Activated T-cell treated with anti-CD3 and anti-CD28 coated beads, Interleukin-2, amount 50 U/mL, for 72 hours (primary cell): ENCODE measurements around the gene GPR63. TPM values are rescaled to one million over a fixed set of nuclear protein-coding genes. Genes with fewer than 3 reads are reported as not detected.
"Not testable (repeated sequence)": the region's sequence is repeated elsewhere in the genome, so short reads cannot be mapped to it uniquely, and the experiment has no call there.

Experiments
- ATAC-seq, 2 donors: fragments of 150-1000 bp; cut with Tn5 transposase; replicated peaks in 1 of 2; 2 replicates each; pipeline ENCODE4 v1.10.0; 2021; ENCODE audit warnings: moderate library complexity in 2 of 2, mild to moderate bottlenecking in 1 of 2
- DNase-seq, 2 donors: peaks; one replicate each; pipeline ENCODE4 v3.0.0; 2021 to 2022; ENCODE audit warnings: mixed read lengths in 1 of 2
- H3K27ac Mint-ChIP-seq: one replicate; pipeline ENCODE4 v1.8.0; 2022; ENCODE audit warnings: mild to moderate bottlenecking, moderate library complexity, mixed read lengths
- H3K27me3 Mint-ChIP-seq: one replicate; pipeline ENCODE4 v1.8.0; 2022; ENCODE audit warnings: low read depth, mixed read lengths
- H3K36me3 Mint-ChIP-seq, 2 donors: one replicate each; pipeline ENCODE4 v1.8.0; 2022; ENCODE audit warnings: mixed read lengths in 2 of 2, mild to moderate bottlenecking in 1 of 2; ENCODE audit not compliant: insufficient read depth in 2 of 2
- H3K4me1 Mint-ChIP-seq: one replicate; pipeline ENCODE4 v1.8.0; 2022; ENCODE audit warnings: low read depth, mixed read lengths
- H3K4me3 Mint-ChIP-seq, 2 donors: one replicate each; pipeline ENCODE4 v1.8.0; 2022; ENCODE audit warnings: mild to moderate bottlenecking in 2 of 2, mixed read lengths in 2 of 2, moderate library complexity in 2 of 2
- H3K9me3 Mint-ChIP-seq, 2 donors: one replicate each; pipeline ENCODE4 v1.8.0; 2022; ENCODE audit warnings: mixed read lengths in 2 of 2
- total RNA-seq, 2 donors: library from RNA; stranded (reverse); gene quantifications; one replicate each; pipeline ENCODE4 v1.2.3, GENCODE V29; 2022

Gene GPR63, protein sequence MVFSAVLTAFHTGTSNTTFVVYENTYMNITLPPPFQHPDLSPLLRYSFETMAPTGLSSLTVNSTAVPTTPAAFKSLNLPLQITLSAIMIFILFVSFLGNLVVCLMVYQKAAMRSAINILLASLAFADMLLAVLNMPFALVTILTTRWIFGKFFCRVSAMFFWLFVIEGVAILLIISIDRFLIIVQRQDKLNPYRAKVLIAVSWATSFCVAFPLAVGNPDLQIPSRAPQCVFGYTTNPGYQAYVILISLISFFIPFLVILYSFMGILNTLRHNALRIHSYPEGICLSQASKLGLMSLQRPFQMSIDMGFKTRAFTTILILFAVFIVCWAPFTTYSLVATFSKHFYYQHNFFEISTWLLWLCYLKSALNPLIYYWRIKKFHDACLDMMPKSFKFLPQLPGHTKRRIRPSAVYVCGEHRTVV
- total RNA-seq: 1 to 10 TPM; 1.5 to 1.8 TPM

DNA sequence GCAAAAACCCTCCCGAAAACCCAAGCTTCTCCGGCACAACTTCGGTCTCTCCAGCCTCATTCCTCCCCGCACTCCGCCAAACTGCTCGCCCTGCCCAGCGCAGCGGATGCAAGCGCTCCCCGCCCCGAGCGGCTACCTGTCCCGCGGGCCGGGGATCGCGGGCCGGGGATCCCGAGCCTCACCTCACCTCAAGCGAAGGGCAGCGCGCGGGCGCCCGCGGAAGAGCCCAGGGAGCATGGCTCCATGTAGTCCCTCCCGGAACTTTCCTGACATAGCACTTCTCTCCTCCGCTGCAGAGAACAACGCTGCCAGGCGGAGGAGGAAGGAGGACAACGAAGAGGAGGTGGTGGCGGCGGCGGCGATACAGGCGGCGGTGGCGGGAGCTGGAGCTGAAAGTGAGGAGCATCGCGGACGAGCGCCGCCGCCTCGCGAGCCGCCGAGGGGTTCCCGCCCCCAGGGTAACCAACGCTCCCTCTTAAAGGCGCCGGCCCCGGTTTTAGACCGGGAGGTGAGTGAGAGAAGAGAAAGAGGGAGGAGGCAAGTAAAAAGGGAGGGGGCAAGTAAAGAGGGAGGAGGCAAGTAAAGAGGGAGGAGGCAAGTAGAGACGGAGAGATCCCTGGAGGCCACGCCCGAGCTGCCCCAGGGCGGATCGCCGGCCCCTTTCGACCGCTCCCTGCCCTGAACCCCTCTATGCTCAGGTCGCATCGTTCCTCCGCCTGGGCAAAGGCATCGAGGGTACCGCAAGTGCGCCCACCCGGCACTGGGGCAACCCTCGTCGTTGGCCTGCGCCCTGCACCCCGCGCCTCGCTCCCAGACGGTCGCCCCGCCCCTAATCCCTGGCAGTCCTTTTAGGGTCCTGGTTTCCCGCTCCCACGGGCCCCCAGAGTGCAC, at the start of gene GPR63:
TSS of gene GPR63 (minus strand) at position 397 of the 891 bp plus-strand sequence. CDS start 37,746 bp downstream, outside the sequence.
- H3K36me3 Mint-ChIP-seq: no peaks in the 10 kb centered on the region
- ATAC-seq: peak; percentile 90 to 91
- H3K27ac Mint-ChIP-seq: no peak within 1 kb of the TSS
- peaks cover 50% of the 10 kb centered on the region for H3K27me3 Mint-ChIP-seq
- H3K9me3 Mint-ChIP-seq: no peaks in the 10 kb centered on the region
- peak; percentile 80 to 84 for DNase-seq
- peak within 1 kb of the TSS; percentile 88 to 93 for H3K4me3 Mint-ChIP-seq
- peaks cover 19% of the 10 kb centered on the region for H3K4me1 Mint-ChIP-seq

DNA sequence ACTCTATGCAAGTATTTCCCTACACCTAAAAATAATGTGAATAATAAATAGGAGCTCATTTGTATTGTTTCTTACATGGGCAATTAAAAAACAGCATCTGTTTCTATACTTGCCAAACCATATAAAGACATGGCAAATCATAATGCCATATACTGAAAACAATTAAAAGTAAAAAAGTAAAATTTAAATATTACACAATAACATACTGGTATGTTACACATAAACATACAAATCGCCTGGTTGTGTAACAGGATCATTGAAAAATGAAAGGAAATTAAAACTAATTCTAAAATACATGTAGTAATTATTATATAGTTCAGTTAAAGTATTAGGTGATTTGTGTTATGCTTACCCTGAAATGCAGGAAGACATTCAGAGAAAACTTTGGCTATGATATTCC, 49.2 kb upstream of the GPR63 start:
- H3K27me3 Mint-ChIP-seq: no peaks in the 10 kb centered on the region
- peaks cover 8% of the 10 kb centered on the region for H3K4me1 Mint-ChIP-seq
- ATAC-seq (no peak), DNase-seq (no peak)
- peaks cover 0 to 9% of the 10 kb centered on the region in 2 donors for H3K36me3 Mint-ChIP-seq
- H3K9me3 Mint-ChIP-seq: no peaks in the 10 kb centered on the region
- H3K4me3 Mint-ChIP-seq: no peak overlapping the region
- H3K27ac Mint-ChIP-seq: no peak overlapping the region

DNA sequence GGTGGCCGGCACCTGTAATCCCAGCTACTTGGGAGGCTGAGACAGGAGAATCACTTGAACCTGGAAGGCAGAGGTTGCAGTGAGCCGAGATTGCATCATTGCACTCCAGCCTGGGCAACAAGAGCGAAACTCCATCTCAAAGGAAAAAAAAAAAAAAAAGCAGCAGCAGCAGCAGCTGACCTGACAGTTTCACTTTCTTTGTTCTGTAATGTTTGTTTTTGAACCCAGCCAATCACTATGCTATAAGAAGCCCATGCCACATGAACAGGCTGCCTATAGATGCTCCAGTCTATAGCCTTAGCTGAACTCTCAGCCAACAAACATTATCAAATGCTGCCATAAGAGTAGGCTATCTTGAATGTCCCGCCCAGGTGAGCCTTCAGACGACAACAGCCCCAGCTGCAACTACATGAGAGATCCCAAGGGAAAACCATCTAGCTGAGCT, 47.9 kb upstream of the GPR63 start:
- H3K27ac Mint-ChIP-seq, H3K36me3 Mint-ChIP-seq, H3K4me1 Mint-ChIP-seq, DNase-seq, H3K27me3 Mint-ChIP-seq, H3K9me3 Mint-ChIP-seq: not testable (repeated sequence)
- peak; percentile 87 to 91 for ATAC-seq
- H3K4me3 Mint-ChIP-seq: peak overlapping the region in 1 of 2 donors; percentile 42

DNA sequence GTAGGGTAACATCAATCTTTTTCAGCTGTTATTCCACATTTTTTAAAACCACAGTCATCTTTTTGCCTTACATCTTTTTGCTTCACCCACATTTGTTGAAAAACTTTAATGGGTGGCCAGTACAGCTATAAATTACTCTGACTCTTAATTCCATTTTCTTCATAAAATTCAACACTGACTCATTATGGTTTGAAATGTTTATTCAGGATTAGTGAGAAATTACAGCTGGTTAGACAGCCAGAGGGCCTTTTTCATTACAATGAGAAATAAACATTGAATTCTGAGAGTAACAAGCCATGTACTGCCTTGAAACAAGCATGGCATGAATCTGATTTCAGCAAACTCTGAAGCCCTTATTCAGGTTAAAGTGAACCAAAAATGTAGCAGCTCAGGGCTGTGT, 40.9 kb upstream of the GPR63 start:
- H3K36me3 Mint-ChIP-seq: no peaks in the 10 kb centered on the region
- H3K4me3 Mint-ChIP-seq: no peak overlapping the region
- no peaks in the 10 kb centered on the region for H3K4me1 Mint-ChIP-seq
- ATAC-seq (no peak), DNase-seq (no peak)
- H3K27me3 Mint-ChIP-seq: no peaks in the 10 kb centered on the region
- no peak overlapping the region for H3K27ac Mint-ChIP-seq
- no peaks in the 10 kb centered on the region for H3K9me3 Mint-ChIP-seq

DNA sequence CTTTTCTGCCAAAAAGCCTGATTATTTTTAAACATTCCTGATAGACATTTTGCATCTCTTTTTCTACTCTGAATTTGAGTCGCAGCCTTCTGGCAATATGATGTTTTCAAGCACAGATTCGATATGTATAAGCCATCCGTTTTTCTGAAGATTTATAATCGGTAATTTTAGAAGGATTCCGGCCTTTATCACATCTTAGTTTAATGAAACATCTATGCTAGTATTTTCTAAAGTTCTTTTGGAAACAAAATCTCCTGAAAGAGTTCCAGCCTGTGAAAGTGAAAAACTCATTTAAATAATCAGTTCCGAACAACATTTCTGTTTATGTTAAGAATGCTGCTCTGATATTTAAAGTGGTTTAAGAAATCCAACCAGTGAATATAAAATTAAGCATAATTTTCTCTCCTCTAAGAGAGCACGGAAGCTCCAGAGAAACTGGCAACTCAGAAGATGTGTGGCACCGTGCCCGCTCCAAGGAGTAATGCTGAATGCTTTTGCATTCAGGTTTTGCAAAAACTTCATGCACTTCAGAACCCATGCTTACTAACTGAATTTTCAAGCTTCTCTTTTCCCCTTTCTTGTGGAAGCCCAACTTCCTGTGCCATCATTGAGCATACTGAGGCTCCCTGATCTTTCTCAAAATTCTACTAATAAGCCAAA, 39.7 kb upstream of the GPR63 start:
- ATAC-seq (no peak), DNase-seq (no peak)
- Mint-ChIP-seq H3K27ac (no peak overlapping the region), H3K4me1 (no peaks in the 10 kb centered on the region), H3K27me3 (no peaks in the 10 kb centered on the region), H3K36me3 (no peaks in the 10 kb centered on the region), H3K9me3 (no peaks in the 10 kb centered on the region), H3K4me3 (no peak overlapping the region)

DNA sequence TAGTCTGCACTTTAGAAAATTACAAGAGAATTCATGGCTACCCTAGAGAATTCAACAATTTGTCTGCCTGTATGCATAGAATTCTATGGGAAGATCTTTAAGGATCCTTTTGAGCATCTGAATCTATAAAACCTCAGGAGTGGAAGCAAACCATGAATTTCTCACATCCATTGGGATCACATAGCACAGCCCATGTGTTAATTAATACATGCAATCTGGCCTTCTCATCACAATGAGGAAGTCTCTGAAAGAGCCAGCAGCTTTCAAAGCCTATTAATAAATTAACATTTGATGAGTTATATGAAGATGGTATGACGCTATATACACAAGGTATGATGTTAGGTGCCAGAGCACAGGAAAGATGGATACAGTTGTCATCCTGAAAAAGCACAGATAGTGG, 35.7 kb upstream of the GPR63 start:
- DNase-seq (no peak), ATAC-seq (no peak)
- Mint-ChIP-seq H3K9me3 (no peaks in the 10 kb centered on the region), H3K4me3 (no peak overlapping the region), H3K36me3 (no peaks in the 10 kb centered on the region), H3K27me3 (peaks cover 4% of the 10 kb centered on the region), H3K27ac (no peak overlapping the region), H3K4me1 (no peaks in the 10 kb centered on the region)

DNA sequence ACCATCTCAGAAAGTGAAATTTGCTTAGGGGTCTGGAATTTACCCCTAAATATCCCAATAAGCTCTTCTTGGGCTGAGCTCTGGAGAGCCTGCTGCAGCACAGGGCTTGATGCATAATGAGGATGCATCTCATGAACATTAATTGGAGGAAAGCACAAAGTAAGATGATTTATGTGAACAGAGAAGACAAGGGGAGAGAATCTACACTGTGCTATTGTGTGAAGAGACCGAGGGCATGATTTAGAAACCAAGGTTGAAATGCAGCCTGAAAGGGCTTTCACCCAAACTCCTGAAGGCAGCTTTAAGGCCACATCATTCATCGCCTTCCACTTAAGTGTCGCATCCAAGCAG, 27.8 kb upstream of the GPR63 start:
- Mint-ChIP-seq H3K4me1 (no peaks in the 10 kb centered on the region), H3K4me3 (no peak overlapping the region), H3K27ac (no peak overlapping the region), H3K27me3 (peaks cover 40% of the 10 kb centered on the region), H3K36me3 (no peaks in the 10 kb centered on the region), H3K9me3 (no peaks in the 10 kb centered on the region)
- ATAC-seq (no peak), DNase-seq (no peak)

DNA sequence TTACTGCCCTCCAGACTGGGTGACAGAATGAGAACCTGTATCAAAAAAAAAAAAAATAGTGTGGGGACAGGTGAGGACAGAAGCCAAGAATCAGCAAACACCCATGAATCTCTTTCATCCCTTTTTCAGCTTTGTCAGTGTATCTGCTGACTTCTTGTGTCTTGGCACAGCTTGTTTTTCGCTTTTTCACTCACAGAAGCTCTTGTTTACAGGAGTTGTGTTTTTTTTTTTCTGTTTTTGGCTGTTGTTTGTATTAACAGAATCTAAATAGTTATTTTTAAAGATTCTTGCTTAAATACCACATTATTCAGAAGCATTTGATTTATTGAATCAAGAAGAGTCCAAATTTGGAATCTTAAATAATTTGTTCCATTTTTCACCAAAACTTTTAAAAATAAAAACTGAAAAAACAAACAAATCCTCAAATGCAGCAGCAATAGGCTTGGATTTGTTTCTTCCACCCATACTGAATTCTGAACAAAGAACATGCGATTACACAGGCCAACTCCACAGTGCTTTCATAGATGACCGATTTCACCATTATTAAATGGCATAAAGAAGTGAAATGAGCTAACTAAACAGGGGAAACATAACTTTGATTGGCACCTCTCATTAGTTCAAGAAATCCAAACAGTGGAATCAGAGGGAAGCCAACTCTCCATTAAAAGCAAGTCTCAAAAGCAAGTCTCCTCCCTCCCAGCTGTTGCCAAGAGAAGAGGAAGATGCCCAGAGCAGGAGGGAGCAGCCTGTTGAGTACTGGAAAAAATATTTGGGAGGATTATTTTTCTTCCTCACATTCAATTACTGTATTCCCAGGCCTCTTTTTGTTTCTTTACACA, 27.2 kb upstream of the GPR63 start:
- H3K9me3 Mint-ChIP-seq: peaks cover 0 to under 1% of the 10 kb centered on the region in 2 donors
- H3K27me3 Mint-ChIP-seq: peaks cover 43% of the 10 kb centered on the region
- ATAC-seq (no peak), DNase-seq (no peak)
- no peaks in the 10 kb centered on the region for H3K4me1 Mint-ChIP-seq
- H3K36me3 Mint-ChIP-seq: no peaks in the 10 kb centered on the region
- H3K27ac Mint-ChIP-seq: no peak overlapping the region
- H3K4me3 Mint-ChIP-seq: no peak overlapping the region

DNA sequence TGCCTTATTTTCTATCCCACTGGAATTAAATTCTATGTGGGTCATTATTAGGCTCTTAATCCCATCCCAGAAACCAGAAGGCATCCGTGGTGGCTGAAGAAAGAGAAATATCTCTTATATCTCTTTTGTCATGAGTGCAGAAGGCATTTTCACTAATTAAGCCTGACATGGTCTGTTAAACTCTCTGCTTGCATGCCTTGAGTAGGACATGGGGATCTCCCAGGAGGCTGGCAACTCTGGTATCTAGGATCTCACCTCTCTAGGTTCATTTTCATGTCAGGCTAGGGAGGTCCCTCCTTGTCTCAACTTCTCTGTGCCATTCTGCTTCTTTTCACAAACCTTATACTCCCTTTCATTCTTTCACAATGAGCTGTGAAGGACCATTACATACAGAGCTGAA, 25.3 kb upstream of the GPR63 start:
- H3K4me3 Mint-ChIP-seq: no peak overlapping the region
- H3K36me3 Mint-ChIP-seq: no peaks in the 10 kb centered on the region
- no peak for DNase-seq
- H3K9me3 Mint-ChIP-seq: peaks cover 0 to 5% of the 10 kb centered on the region in 2 donors
- no peaks in the 10 kb centered on the region for H3K4me1 Mint-ChIP-seq
- H3K27me3 Mint-ChIP-seq: peaks cover 44% of the 10 kb centered on the region
- ATAC-seq: no peak
- no peak overlapping the region for H3K27ac Mint-ChIP-seq

DNA sequence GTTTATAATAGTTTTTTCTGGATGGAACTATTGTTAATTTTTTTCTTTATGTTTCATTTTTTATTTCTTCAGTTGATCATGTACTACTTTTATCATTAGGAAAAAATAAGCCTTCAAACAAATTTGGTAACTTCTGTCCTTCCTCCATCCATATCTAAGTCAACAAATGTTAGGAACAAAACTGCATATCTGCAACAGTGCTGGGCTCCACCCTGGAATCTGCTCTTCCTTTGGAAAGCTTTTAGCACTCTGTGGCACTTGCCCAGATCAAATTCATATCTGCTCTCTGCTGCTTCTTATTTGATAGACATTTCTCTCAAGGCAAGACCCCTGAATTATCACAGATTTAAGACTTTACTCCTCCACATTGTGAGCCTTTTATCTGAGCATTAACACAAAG, 24.3 kb upstream of the GPR63 start:
- no peak overlapping the region for H3K4me3 Mint-ChIP-seq
- no peak overlapping the region for H3K27ac Mint-ChIP-seq
- no peaks in the 10 kb centered on the region for H3K4me1 Mint-ChIP-seq
- peaks cover 0 to 5% of the 10 kb centered on the region in 2 donors for H3K9me3 Mint-ChIP-seq
- DNase-seq (no peak), ATAC-seq (no peak)
- H3K27me3 Mint-ChIP-seq: peaks cover 41% of the 10 kb centered on the region
- H3K36me3 Mint-ChIP-seq: no peaks in the 10 kb centered on the region

DNA sequence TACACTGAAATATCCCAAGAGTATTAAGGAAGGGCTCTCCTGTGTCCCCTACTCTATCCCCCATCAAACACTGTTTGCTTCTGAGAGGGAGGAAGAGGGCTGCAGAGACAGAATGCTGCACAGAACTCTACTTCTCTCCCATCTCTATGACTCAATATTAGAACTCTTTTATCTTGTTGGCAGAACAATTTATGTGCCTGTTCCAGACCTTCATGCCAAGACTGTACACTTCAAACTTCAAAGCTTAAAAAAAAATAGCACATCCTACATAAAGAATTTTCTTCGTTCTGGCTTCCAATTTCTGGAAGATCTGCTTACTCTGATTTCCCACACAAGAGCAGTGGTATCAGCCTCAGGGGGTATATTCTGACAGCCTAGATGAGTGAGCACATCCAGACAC, 19.6 kb upstream of the GPR63 start:
- H3K4me1 Mint-ChIP-seq: no peaks in the 10 kb centered on the region
- ATAC-seq: no peak

DNA sequence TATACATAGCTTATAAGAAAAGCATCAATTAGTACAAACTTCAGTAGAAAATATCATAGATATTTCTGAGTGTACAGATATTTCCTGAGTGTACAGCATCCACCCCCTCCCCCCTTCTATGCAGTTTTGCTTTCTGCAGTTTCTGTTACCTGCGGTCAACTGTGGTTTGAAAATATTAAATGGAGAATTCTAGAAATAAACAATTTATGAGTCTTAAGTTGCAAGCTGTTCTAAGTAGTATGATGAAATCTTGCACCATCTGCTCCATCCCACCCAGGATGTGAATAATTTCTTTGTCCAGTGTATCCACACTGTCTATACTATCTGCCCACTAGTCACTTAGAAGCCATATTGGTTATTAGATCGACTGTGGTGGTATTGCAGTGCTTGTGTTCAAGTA, 15.8 kb upstream of the GPR63 start:
- Mint-ChIP-seq H3K9me3 (no peaks in the 10 kb centered on the region), H3K4me1 (no peaks in the 10 kb centered on the region), H3K4me3 (no peak overlapping the region), H3K36me3 (no peaks in the 10 kb centered on the region), H3K27ac (no peak overlapping the region), H3K27me3 (no peaks in the 10 kb centered on the region)
- ATAC-seq (no peak), DNase-seq (no peak)

More for the DNA sequence above, 19.6 kb upstream of the GPR63 start:
- H3K36me3 Mint-ChIP-seq: no peaks in the 10 kb centered on the region
- no peak overlapping the region for H3K27ac Mint-ChIP-seq
- peaks cover 0 to 5% of the 10 kb centered on the region in 2 donors for H3K9me3 Mint-ChIP-seq
- no peak for DNase-seq
- peaks cover 29% of the 10 kb centered on the region for H3K27me3 Mint-ChIP-seq
- no peak overlapping the region for H3K4me3 Mint-ChIP-seq
